Progenitor cell of endocrine pancreas (in vitro differentiated cells): ENCODE results near the gene ST3GAL3. TPM values are rescaled to one million over a fixed set of nuclear protein-coding genes. Genes with fewer than 3 reads are reported as not detected.

Experiments
- DNase-seq: peaks from one replicate; pipeline ENCODE4 v3.0.0; 2021; ENCODE audit warnings: low spot score; ENCODE audit not compliant: unreplicated experiment
- H3K27ac Mint-ChIP-seq: 2 replicates; pipeline ENCODE4 v1.8.0; 2021; ENCODE audit warnings: mild to moderate bottlenecking, moderate library complexity, mixed read lengths
- H3K27me3 Mint-ChIP-seq: 2 replicates; pipeline ENCODE4 v1.8.0; 2021; ENCODE audit warnings: mixed read lengths
- H3K36me3 Mint-ChIP-seq: 2 replicates; pipeline ENCODE4 v1.8.0; 2022; ENCODE audit warnings: mixed read lengths; ENCODE audit not compliant: insufficient read depth
- H3K4me1 Mint-ChIP-seq: 2 replicates; pipeline ENCODE4 v1.8.0; 2021; ENCODE audit warnings: low read depth, mixed read lengths
- H3K4me3 Mint-ChIP-seq: 2 replicates; pipeline ENCODE4 v1.8.0; 2021; ENCODE audit warnings: low read depth, mild to moderate bottlenecking, moderate library complexity, mixed read lengths
- H3K9me3 Mint-ChIP-seq: 2 replicates; pipeline ENCODE4 v1.8.0; 2021; ENCODE audit warnings: low read depth, mixed read lengths
- total RNA-seq: library from RNA; stranded (reverse); gene quantifications from 2 replicates; pipeline ENCODE4 v1.2.1, GENCODE V29; 2021
- TF ChIP-seq, protein P1 (sequence below): fragments of 200-600 bp; sonication (generic); IDR thresholded peaks from one replicate; pipeline ENCODE4 v1.5.0; 2021; ENCODE audit warnings: antibody characterized with exemption, mild to moderate bottlenecking; ENCODE audit not compliant: unreplicated experiment

ST3GAL3 gene
- total RNA-seq, 1 donor from 2014 or later: 14.9 TPM

DNA sequence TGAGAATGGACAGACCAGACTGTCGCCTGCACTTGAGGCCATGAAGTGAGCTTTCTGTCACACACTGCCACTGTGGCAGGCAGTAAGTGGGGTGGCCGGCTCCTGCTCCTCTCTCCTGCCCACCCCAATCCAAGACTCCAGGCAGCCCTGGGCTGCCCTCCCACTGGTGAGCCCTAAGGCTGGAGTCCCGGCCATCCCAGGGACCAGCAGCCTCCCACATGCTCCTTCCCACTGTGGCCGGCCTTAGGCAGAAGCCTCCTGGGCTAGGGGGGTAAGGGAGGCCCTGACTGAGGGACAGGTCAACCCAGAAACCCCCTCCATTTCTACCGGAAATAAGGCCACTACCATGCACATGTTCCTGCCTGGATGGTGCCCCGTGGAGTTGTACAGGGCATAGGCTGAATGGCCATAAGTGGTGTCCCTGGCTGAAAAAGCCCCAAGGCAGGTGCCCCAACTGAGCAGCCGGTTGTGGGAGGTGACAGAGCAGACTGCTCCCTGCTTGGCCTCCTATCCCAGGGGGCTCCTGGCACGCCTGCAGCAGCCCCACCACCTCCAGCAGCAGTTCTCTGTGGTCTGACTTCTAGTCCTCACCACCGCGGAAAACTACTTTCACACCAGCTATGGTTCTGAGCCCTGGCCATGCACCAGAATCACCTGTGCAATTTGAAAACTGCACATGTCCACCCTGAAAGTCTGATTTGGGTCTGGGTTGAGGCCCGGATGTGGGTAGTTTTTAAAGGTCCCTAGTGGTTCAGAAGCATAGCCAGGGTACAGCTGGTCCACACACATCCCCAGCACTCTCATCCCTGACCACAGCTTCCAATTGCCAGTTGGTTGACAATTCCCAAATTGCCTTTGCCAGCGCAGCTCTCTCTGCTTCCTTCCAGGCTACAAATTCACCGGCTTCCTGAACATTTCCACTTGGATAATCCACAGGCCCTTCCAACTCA lies 224.7 kb downstream of the ST3GAL3 start:
- Mint-ChIP-seq H3K27me3 (peaks cover 28% of the 10 kb centered on the region), H3K36me3 (no peaks in the 10 kb centered on the region), H3K4me1 (peaks cover 6% of the 10 kb centered on the region), H3K9me3 (no peaks in the 10 kb centered on the region), H3K27ac (no peak overlapping the region), H3K4me3 (no peak overlapping the region)
- no peak for DNase-seq
- TF ChIP-seq, protein P1, sequence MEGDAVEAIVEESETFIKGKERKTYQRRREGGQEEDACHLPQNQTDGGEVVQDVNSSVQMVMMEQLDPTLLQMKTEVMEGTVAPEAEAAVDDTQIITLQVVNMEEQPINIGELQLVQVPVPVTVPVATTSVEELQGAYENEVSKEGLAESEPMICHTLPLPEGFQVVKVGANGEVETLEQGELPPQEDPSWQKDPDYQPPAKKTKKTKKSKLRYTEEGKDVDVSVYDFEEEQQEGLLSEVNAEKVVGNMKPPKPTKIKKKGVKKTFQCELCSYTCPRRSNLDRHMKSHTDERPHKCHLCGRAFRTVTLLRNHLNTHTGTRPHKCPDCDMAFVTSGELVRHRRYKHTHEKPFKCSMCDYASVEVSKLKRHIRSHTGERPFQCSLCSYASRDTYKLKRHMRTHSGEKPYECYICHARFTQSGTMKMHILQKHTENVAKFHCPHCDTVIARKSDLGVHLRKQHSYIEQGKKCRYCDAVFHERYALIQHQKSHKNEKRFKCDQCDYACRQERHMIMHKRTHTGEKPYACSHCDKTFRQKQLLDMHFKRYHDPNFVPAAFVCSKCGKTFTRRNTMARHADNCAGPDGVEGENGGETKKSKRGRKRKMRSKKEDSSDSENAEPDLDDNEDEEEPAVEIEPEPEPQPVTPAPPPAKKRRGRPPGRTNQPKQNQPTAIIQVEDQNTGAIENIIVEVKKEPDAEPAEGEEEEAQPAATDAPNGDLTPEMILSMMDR: no peak

DNA sequence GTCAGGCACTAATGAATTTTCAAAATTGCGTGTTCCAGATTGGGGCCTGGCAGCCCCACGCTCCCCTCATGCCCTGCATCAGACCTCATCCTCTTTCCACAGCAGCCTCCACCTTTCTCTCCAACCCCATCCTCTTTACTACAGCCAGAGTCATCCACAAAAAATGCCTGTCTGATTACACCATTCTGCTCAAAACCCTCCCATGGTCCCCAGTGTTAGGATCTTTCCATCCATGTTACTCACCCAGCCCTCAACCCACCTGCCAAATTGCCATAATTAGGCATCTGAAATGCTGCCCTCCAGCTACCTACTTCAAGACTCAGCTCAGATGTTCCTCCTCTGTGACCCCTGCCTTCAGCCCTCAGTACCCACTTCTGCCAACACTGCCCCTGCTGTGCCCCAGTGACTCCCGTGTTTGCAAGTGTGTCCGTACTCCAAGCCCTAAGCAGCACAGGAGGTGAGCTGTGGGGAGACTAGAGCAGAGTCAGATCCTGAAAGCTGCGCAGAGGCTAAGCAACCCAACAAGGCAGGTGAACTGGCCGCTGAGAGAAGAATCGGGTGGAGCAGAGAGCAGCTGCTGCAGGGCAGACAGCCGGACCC lies 225.6 kb downstream of the ST3GAL3 start:
- no peak for DNase-seq
- Mint-ChIP-seq H3K36me3 (no peaks in the 10 kb centered on the region), H3K4me3 (peak overlapping the region; percentile 70), H3K9me3 (no peaks in the 10 kb centered on the region), H3K4me1 (peaks cover 6% of the 10 kb centered on the region), H3K27ac (no peak overlapping the region), H3K27me3 (peaks cover 26% of the 10 kb centered on the region)
- TF ChIP-seq, protein P1: no peak

DNA sequence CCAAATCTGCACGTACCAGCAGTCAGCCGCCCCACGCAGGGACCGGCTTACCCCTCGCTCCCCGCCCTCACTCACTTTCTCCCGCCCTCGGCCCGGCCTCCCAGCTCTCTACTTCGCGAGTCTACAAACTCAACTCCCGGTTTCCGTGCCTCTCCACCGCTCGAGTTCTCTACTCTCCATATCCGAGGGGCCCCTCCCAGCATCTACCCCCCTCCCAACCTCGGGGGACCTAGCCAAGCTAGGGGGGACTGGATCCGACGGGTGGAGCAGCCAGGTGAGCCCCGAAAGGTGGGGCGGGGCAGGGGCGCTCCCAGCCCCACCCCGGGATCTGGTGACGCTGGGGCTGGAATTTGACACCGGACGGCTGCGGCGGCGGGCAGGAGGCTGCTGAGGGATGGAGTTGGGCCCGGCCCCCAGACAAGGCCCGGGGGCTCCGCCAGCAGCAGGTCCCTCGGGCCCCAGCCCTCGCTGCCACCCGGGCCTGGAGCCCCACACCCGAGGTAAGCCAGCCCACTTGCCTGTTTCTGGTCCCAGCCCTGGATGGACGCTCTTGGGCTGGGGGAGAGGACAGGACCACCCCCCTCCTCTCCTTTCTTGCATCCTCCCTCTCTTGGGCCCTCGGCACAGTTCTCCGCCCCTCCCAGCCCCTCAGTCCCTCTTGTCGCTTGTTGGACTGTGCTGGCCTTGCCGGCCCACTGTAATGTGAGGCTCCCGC lies 226.2 kb downstream of the ST3GAL3 start, which contains the start of gene ARTN:
Gene ARTN, plus strand, starts transcription at position 416 of the 715 bp plus-strand sequence. CDS start 1,856 bp downstream, outside the sequence.
- peaks cover 6% of the 10 kb centered on the region for H3K4me1 Mint-ChIP-seq
- peak; percentile 31 for DNase-seq
- peak within 1 kb of the TSS; percentile 70 for H3K4me3 Mint-ChIP-seq
- H3K9me3 Mint-ChIP-seq: no peaks in the 10 kb centered on the region
- TF ChIP-seq, protein P1: no peak
- no peak within 1 kb of the TSS for H3K27ac Mint-ChIP-seq
- peaks cover 32% of the 10 kb centered on the region for H3K27me3 Mint-ChIP-seq
- H3K36me3 Mint-ChIP-seq: no peaks in the 10 kb centered on the region

DNA sequence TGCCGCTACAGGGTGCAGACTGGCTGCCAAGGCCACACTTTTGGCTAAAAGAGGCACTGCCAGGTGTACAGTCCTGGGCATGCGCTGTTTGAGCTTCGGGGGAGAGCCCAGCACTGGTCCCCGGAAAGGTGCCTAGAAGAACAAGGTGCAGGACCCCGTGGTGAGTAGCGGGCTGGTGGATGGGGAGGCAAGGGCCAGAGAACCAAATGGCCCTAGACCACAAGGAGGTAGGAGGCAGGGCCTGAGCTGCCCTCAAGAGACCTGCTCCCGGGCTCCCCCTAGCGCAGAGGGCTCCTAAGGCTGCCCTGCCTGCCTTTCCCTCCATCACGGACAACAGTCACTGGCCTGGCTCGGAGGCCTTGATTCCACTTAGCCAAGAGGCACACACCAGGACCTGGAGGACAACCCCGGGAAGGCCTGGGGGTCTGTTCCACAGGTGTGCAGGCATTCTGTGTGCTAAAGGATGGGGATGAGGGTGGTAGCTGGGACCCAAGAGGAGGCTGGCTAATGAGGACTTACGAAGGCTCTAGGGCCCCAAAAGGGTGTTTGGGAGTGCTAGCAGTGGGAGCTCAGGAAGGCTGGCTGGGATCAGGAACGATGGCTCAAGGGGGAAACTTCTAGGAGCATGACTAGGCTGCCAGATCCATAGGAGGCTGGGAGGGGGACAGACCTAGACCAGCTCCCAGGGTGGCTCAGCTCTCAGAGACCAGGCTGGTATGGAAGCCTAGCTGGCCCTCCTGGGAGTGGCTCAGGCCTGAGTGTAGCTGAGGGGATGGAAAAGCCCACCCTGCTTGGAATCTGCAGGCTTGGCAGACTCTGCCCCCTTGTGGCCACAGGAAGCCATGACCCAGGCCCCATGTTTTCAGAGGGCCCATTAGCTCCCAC lies 227.0 kb downstream of the ST3GAL3 start:
- no peak overlapping the region for H3K27ac Mint-ChIP-seq
- peak overlapping the region; percentile 62 for H3K4me3 Mint-ChIP-seq
- TF ChIP-seq, protein P1: peak; percentile 82
- peaks cover 6% of the 10 kb centered on the region for H3K4me1 Mint-ChIP-seq
- peaks cover 33% of the 10 kb centered on the region for H3K27me3 Mint-ChIP-seq
- no peaks in the 10 kb centered on the region for H3K36me3 Mint-ChIP-seq
- H3K9me3 Mint-ChIP-seq: no peaks in the 10 kb centered on the region
- peak; percentile 67 for DNase-seq
